ENCODE measurements around the gene PLA2G2C.

GRCh38 chr1:20227704-20228103 lies 41.4 kb upstream of the PLA2G2C start:
- no peak for TF ChIP-seq CTCF (IDR thresholded peaks at IDR 0.05; ENCODE audit: insufficient read depth, low read depth, low read length)
- TF ChIP-seq EZH2 (IDR thresholded peaks at IDR 0.05; ENCODE audit: insufficient read depth, low read length), result no peak
